ENCODE measurements around the gene FUS.

GRCh38 chr16:31157136-31157535 is 22.8 kb upstream of the FUS start:
- no peak for TF ChIP-seq CTCF (IDR thresholded peaks at IDR 0.05)
- no peak for TF ChIP-seq POLR2A (IDR thresholded peaks at IDR 0.05)

Data from prostate gland (tissue), 2 donors.